A549 treated with AZD9567 at 1 μM for 4 hours (cell line): ENCODE measurements around the gene KCND3. TPM values are rescaled to one million over a fixed set of nuclear protein-coding genes. Genes with fewer than 3 reads are reported as not detected.

Experiments used
- total RNA-seq: library from RNA; stranded (reverse); fragments of 200-300 nt; extraction: Qiagen RNA extraction; gene quantifications from 5 replicates; pipeline ENCODE4 v1.2.3, GENCODE V29; 2022; ENCODE audit not compliant: insufficient read depth

The KCND3 gene
- not detected in 5 replicates for total RNA-seq

DNA sequence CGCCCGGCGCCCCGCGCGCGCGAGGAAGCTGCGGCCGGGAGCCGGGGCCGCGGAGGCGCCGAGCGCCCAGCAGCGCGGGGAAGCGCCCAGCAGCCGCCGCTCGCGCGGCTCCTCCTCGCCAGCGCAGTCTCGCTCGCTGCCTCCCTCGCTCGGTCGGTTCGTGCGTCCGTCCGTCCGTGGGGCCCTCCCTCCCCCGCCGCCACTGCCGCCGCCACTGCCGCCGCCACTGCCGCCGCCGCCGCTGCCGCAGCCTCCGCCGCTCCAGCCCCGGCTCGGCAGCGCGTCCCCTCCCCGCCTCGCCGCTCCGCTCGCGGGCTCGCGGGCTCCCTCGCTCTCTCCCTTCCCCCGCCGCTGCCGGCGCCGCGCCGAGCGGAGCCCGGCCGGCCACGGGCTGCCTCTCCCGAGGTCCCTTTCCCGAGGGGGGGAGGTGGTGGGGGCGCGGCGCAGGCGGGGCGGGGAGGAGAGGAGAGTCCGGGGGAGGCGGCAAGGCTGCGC, at the start of gene KCND3:
Gene KCND3 (minus strand): TSS at position 138 of the 495 bp plus-strand sequence.

DNA sequence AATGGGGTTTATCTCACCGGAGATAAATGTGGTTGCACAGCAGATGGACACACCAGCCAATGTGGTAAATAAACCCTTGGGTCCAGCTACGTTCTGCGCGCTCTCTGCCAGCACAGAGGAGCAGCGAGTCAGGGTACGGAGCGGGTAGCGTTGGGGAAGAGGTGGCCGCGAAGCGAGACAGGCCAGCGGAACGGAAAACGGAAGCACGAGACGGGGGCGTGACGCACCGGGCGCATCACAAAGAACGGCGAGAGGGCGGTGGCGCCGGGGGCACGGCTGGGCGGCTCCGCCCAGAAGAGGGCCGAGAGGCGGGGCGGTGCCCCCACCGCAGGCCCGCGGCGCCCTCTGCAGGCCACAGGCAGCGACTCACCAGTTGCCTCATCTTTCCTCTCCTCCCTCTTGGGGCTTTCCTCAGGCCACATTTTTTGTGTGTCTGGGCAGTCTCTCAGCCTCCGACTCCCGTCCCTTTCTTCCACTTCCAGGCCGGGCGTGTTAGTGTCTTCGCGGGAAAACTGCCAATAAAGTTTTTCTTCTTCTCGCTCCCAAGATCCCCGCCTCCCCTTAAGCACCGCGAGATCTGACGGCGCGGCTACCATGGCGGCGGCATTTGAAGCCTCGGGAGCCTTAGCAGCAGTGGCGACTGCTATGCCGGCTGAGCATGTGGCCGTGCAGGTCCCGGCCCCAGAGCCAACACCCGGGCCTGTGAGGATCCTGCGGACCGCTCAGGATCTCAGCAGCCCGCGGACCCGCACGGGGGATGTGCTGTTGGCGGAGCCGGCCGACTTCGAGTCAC, 233.9 kb downstream of the KCND3 start, which contains the start of gene DDX20:
Gene DDX20 (plus strand): TSS at position 571 of the 793 bp plus-strand sequence. CDS start 24 bp downstream, at position 595.

DNA sequence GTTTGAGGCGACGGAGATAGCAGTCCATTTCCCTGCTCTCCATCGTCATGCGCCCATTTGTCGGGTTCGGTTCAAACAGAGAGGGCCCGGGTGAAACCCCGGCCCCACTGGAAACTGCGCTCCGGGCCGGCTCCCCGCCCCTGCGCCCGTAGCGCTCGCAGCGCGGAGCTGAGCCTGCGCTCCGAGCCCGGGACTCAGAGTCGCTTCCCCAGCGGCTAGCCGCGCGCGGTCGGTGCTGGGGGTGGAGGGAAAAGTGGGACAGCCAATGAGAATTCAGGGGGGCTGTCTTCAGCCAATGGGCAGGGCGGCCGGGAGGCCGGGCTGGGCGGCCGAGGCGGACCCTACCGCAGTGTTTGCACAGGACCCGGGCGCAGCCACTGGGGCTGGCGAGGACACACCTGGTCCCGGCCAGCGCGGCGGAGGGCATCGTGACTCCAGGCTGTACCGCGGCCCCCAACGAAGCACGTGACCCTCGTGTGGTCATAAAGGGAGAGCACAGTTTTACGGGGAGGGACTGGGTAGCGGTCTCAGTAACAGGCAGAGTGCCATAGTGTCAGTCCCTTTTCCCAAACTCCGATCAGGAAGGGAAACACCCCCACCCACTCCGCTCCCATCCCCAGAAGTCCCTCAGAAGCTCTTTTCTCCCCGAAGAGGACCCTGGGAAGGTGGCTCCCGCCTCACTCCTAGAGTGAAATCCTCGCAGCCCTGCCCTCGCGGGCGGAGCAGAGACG, 250.1 kb downstream of the KCND3 start, which contains the start of gene INKA2:
Gene INKA2 (minus strand): TSS at position 202 of the 731 bp plus-strand sequence. CDS start 153 bp downstream, at position 49.

Other genes starting within 250 kb of the KCND3 start
- gene DDX20, start 233.8 kb downstream of the KCND3 start, total RNA-seq: 8.4 to 11.5 TPM (median 8.8 TPM) in 5 replicates